ENCODE measurements around the gene MSI2. TPM values are rescaled to one million over a fixed set of nuclear protein-coding genes. Genes with fewer than 3 reads are reported as not detected.

MSI2 gene
- total RNA-seq, 1 donor from 2014 or later, result 21.1 TPM

DNA sequence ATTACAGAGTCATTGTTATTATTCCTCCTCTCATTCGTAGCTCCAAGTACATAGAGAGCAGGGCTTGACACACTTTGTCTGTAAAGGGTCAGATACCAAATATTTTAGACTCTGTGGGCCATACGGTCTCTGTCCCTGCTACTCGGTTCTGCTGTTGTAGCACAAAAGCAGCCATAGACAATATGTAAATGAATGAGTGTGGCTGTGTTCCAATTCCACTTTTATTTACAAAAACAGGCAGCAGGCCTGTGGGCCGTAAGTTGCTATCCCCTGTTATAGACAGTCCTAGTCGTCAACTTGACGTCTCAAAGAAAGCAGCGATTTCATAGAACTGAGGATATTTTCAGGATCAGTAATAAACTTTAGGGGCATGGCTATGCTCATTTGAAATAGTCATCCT is 161.6 kb downstream of the MSI2 start:
- Histone ChIP-seq H3K27me3 (ENCODE audit: control insufficient read depth, insufficient read depth, low read length) (no peaks in the 10 kb centered on the region), H3K4me3 (ENCODE audit: low read depth, low read length) (no peak overlapping the region), H3K36me3 (ENCODE audit: control insufficient read depth, insufficient read depth, low read length) (no peaks in the 10 kb centered on the region)
- TF ChIP-seq, protein P1, sequence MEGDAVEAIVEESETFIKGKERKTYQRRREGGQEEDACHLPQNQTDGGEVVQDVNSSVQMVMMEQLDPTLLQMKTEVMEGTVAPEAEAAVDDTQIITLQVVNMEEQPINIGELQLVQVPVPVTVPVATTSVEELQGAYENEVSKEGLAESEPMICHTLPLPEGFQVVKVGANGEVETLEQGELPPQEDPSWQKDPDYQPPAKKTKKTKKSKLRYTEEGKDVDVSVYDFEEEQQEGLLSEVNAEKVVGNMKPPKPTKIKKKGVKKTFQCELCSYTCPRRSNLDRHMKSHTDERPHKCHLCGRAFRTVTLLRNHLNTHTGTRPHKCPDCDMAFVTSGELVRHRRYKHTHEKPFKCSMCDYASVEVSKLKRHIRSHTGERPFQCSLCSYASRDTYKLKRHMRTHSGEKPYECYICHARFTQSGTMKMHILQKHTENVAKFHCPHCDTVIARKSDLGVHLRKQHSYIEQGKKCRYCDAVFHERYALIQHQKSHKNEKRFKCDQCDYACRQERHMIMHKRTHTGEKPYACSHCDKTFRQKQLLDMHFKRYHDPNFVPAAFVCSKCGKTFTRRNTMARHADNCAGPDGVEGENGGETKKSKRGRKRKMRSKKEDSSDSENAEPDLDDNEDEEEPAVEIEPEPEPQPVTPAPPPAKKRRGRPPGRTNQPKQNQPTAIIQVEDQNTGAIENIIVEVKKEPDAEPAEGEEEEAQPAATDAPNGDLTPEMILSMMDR (IDR thresholded peaks at IDR 0.05; ENCODE audit: insufficient read depth, low read length, severe bottlenecking), result no peak
- no peak for DNase-seq (ENCODE audit: low read depth)
- FAIRE-seq, result no peak

DNA sequence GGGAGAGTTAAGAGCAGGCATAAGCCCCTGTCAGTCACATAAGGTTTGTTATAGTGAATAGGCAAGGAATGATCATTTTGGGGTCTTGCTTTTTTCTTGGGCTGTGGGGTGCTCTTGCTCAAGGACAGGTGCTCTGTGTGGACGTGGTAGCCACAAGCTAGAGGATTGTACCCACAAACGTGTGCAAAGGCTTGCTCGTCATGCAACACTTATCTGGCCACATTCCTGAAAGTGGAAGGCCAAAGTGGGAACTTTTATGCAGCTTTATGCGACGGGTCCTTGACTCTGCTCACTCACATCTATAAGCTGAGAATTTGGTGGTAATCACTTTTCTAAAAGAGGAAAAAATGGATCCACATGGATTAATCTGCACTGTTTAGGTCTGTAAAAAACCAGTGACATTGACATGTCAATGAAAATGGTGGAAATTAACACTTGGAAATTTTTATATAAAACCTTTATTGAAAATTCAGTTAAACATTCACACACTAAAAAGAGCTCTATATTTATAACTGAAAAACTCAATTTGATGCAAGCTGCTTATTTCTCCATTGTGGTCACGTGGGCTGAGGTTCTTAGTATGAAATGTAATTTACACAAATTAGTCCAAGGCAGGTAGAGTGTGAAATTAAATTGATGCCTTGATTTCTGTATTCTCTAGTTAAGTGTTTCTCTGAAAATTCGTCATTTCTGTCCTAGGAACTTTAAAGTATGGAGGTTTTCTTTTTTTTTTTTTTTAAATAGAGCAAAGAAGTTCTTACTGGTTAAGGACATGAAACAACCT is 162.3 kb downstream of the MSI2 start:
- FAIRE-seq, result no peak
- no peak overlapping the region for H3K4me3 ChIP-seq (ENCODE audit: low read depth, low read length)
- no peak for DNase-seq (ENCODE audit: low read depth)
- no peaks in the 10 kb centered on the region for H3K27me3 ChIP-seq (ENCODE audit: control insufficient read depth, insufficient read depth, low read length)
- TF ChIP-seq, protein P1 (IDR thresholded peaks at IDR 0.05; ENCODE audit: insufficient read depth, low read length, severe bottlenecking), result no peak
- no peaks in the 10 kb centered on the region for H3K36me3 ChIP-seq (ENCODE audit: control insufficient read depth, insufficient read depth, low read length)

DNA sequence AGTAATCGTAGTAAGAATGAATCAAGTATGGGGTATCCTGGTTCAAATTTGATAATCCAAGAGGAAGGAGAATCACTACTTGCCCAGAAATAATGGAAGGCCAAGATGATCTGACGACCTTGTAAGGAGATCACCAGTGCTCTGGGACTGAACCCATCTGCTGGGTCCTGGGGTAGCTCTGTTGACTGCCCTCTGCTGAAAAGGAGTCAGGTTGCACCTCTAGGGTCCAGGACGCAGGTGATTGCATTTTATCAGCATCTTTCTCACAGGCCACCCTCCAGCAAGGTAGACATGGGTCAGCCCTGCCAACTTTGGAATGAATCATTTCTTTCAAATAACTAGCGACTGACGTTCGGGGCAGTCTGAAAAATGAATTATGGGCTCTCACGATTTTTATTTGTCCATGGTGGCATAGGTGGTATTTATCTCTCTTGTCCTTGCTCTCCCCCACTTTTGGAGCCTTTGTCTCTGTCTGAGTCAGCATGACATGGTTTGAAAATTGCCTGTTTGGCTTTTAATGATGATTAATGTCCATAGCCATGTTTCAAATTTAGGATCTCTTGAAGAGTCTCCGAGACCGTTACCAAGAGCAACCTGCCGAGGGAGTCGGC is 163.7 kb downstream of the MSI2 start:
- no peak for DNase-seq (ENCODE audit: low read depth)
- no peak for FAIRE-seq
- Histone ChIP-seq H3K36me3 (ENCODE audit: control insufficient read depth, insufficient read depth, low read length) (no peaks in the 10 kb centered on the region), H3K27me3 (ENCODE audit: control insufficient read depth, insufficient read depth, low read length) (no peaks in the 10 kb centered on the region), H3K4me3 (ENCODE audit: low read depth, low read length) (no peak overlapping the region)
- TF ChIP-seq, protein P1 (IDR thresholded peaks at IDR 0.05; ENCODE audit: insufficient read depth, low read length, severe bottlenecking), result no peak

DNA sequence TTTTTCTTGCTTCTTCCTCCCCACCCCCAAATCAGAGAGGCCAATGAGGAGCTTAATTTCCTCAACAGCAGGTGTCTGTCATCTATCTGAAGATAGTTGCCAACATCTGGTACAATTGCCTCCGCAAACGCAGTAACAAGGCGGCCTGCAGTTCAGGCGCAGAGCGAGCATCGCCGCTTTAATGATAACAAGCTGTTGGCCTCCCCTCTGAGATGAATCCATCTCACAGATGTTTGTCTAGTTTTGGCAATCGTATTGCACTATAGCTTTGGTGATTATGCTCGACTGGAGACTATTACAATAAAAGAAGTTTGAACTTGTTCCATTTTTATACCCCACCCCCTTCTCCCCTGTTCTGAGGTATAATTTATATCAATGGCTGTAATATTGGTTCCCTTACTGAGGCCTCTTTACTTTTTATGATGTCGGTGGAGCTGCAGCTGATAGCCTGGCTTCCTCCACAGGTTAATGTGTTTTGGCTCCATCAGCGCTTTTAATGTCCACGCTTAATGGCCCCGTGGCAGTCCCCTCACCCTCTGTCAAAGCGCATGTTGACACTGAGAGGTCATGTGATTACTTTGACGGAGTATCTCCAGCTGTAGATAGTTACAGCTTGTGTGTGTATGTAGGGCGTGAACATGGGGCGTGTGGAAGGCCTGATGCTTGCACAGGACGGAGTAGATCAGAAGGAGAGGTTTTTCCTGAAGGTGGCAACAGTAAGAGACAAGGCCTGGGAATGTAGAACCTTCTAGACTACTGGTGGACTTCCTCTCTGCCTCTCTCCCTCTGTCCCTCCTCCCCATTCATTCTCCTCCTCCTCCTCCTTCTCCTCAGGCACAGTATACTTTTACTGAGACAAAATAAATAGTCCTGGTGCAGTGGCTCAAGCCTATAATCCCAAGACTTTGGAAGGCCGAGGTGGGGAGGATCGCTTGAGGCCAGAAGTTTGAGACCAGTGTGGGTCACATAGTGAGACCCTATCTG is 164.7 kb downstream of the MSI2 start:
- no peaks in the 10 kb centered on the region for H3K36me3 ChIP-seq (ENCODE audit: control insufficient read depth, insufficient read depth, low read length)
- no peak for FAIRE-seq
- no peak overlapping the region for H3K4me3 ChIP-seq (ENCODE audit: low read depth, low read length)
- TF ChIP-seq, protein P1 (IDR thresholded peaks at IDR 0.05; ENCODE audit: insufficient read depth, low read length, severe bottlenecking), result no peak
- no peaks in the 10 kb centered on the region for H3K27me3 ChIP-seq (ENCODE audit: control insufficient read depth, insufficient read depth, low read length)
- DNase-seq (ENCODE audit: low read depth), result no peak

DNA sequence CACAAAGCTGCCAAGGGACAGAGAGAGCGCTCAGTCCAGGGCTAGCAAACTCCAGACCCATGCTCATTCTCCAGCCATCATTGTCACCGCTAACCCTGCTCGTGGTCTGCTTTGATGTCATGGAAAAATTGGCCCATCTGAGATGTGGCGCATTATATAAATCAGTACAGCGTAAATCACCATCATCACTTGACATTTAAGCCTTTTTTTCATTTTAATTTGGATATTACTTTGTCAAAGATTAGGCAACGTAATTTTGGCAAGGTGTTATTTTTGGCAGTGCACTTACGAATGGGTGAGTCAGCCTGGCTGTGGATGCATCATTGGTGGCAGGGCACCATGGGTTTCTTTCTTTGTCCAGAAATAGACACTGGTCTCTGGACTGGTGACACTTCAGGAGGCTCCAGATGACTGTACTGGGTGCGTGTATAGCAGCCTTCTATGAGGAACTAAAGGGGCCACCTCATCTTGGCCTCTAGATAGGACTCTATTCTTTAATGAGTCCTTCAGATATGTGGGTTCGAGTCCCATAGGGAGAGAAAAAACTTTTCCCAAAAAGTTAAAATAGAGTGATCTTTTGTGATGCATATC is 166.3 kb downstream of the MSI2 start:
- Histone ChIP-seq H3K27me3 (ENCODE audit: control insufficient read depth, insufficient read depth, low read length) (no peaks in the 10 kb centered on the region), H3K4me3 (ENCODE audit: low read depth, low read length) (no peak overlapping the region), H3K36me3 (ENCODE audit: control insufficient read depth, insufficient read depth, low read length) (no peaks in the 10 kb centered on the region)
- TF ChIP-seq, protein P1 (IDR thresholded peaks at IDR 0.05; ENCODE audit: insufficient read depth, low read length, severe bottlenecking), result no peak
- FAIRE-seq (no peak), DNase-seq (ENCODE audit: low read depth) (peak; percentile 71)

Measured in bronchial epithelial cell (primary cell).